Psoas muscle (tissue), 8 donors: ENCODE data around the gene CAMSAP1. TPM values are rescaled to one million over a fixed set of nuclear protein-coding genes. Genes with fewer than 3 reads are reported as not detected.
"Not testable (repeated sequence)": the region's sequence is repeated elsewhere in the genome, so short reads cannot be mapped to it uniquely, and the experiment has no call there.

ENCODE experiments used
- ATAC-seq, 4 donors: fragments of 200-7000 bp; cut with Tn5 transposase; one replicate each; pipeline ENCODE4 v1.9.1; 2020; ENCODE audit warnings: moderate library complexity in 3 of 4, mild to moderate bottlenecking in 2 of 4
- DNase-seq, 2 donors: peaks; one replicate each; pipeline ENCODE4 v3.0.0-alpha.2; 2020
- H3K27ac ChIP-seq: fragments of 200-600 bp; one replicate; pipeline ENCODE4 v1.8.0; 2022
- H3K27me3 ChIP-seq, 3 donors: fragments of 200-600 bp in 1 of 3; one replicate each; pipeline versions ENCODE4 v1.6.1 to v1.8.0; 2013 to 2022; ENCODE audit warnings: low read length in 2 of 3, mild to moderate bottlenecking in 2 of 3, moderate library complexity in 1 of 3; ENCODE audit not compliant: insufficient read depth in 3 of 3
- H3K36me3 ChIP-seq, 2 donors: fragments of 200-600 bp in 1 of 2; one replicate each; pipeline versions ENCODE4 v1.6.1 to v1.8.0; 2013 to 2022; ENCODE audit warnings: low read depth in 1 of 2, mild to moderate bottlenecking in 1 of 2, moderate library complexity in 1 of 2; ENCODE audit not compliant: insufficient read depth in 1 of 2
- H3K4me1 ChIP-seq: fragments of 200-600 bp; one replicate; pipeline ENCODE4 v1.8.0; 2022
- H3K4me3 ChIP-seq: fragments of 200-600 bp; one replicate; pipeline ENCODE4 v1.8.0; 2022; ENCODE audit warnings: mild to moderate bottlenecking
- H3K9me3 ChIP-seq: fragments of 200-600 bp; one replicate; pipeline ENCODE4 v1.8.0; 2022
- WGBS, 3 donors: extraction: QIAGEN DNeasy Blood & Tissue Kit; methylation state at CpG; one replicate each; pipeline versions ENCODE4 v1.1.6 to v1.1.7; 2013; 5-methylcytosine and 5-hydroxymethylcytosine counted together
- intact Hi-C, 2 donors: fragments of 100-400 bp; cut with DNase I; formaldehyde crosslinking; loops; one replicate each; pipeline versions ENCODE4 v1.11.0 to v1.14.2; 2022
- polyA plus RNA-seq, 3 donors: library from polyadenylated mRNA; stranded (reverse); fragments of 200-250 nt; gene quantifications; one replicate each; pipeline ENCODE4 v1.2.3, GENCODE V29; 2013
- total RNA-seq, 4 donors: library from RNA; stranded (reverse); fragmentation: NEBNext Ultra II Directional in 2 of 4; extraction: Animal tissue kit (Norgen Biotek cat#: 25700) in 2 of 4; gene quantifications; one replicate each; pipeline versions ENCODE4 v1.2.1 to v1.2.4, GENCODE V29; 2021 to 2023
- TF ChIP-seq, protein P1 (sequence below): fragments of 200-600 bp; IDR thresholded peaks from one replicate; pipeline ENCODE4 v1.8.0; 2022; ENCODE audit warnings: antibody characterized with exemption
- donor health status: healthy with polysubstance abuse.
- donor health status: DM: no; HTN: no; CAD: no; lungs with moderate emphysema.
- donor health status: Bipolar disorder and iron deficiency.
- donor health status: healthy.
- donor health status: DM: yes; HTN: yes; CAD: no.
- donor health status: DM: no; HTN: no; CAD: no.
- donor health status: DM: no; HTN: no; CAD: no.
- donor health status: DM: yes; HTN: yes; CAD: no.

The CAMSAP1 gene
- total and polyA plus RNA-seq, 7 donors: 21.3 to 51.5 (median 41.5) TPM

- intact Hi-C loops: no loop called here
- no peak for DNase-seq
- H3K4me3 ChIP-seq: peak overlapping the region; percentile 22
- H3K27me3 ChIP-seq: no peaks in the 10 kb centered on the region
- TF ChIP-seq, protein P1, sequence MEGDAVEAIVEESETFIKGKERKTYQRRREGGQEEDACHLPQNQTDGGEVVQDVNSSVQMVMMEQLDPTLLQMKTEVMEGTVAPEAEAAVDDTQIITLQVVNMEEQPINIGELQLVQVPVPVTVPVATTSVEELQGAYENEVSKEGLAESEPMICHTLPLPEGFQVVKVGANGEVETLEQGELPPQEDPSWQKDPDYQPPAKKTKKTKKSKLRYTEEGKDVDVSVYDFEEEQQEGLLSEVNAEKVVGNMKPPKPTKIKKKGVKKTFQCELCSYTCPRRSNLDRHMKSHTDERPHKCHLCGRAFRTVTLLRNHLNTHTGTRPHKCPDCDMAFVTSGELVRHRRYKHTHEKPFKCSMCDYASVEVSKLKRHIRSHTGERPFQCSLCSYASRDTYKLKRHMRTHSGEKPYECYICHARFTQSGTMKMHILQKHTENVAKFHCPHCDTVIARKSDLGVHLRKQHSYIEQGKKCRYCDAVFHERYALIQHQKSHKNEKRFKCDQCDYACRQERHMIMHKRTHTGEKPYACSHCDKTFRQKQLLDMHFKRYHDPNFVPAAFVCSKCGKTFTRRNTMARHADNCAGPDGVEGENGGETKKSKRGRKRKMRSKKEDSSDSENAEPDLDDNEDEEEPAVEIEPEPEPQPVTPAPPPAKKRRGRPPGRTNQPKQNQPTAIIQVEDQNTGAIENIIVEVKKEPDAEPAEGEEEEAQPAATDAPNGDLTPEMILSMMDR: no peak
- peak in 2 of 4 donors; percentile 5 to 7 for ATAC-seq
- 94 to 97% (median 96%) methylated on average over 18 of the region's 18 CpGs for WGBS, 3 donors
- H3K9me3 ChIP-seq: no peaks in the 10 kb centered on the region
- H3K36me3 ChIP-seq: peaks cover 6 to 84% of the 10 kb centered on the region in 2 donors
- peaks cover 60% of the 10 kb centered on the region for H3K4me1 ChIP-seq
- H3K27ac ChIP-seq: peak overlapping the region; percentile 93
These were observed 38.6 kb upstream of the CAMSAP1 start for GRCh38 chr9:135945969-135946368.

DNA sequence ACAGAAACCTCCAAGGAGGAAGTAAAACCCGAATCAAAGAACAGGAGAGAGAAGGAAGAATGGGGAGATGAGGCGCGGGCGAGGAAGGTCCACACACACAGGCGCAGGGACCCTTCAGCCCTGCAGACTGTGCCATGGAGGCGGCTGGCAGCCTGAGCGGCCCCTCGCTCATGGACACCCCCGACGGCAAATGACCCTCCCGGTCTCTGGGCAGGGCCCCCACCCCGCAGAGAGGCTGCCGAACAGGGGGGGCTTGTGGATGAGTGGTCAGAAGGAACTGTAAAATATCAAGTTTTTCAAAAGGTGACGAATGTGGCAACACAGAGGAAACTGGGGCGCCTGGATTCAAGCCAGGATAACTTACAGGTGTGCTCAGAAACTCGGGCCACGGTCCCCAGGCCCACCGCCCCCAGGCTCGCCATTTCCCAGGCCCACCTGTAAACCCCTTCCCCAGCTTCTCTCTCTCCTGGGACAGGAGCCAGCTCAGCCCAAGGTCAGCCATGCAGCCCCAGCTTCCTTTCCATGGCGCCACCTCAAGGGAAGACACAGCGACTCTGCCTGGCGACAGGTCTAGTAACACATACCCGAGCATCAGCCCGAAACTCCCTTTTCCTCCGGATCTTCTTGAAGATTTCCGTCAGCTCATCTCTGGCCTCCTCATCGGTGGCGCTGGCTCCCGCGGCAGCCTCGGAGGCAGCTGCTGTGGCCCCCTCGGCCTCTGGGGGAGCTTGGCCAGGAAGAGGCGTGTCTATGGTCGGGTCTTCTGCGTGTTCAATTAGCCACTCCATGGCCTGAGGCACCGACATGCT lies 37.3 kb upstream of the CAMSAP1 start:
- intact Hi-C loops: no loop called here
- peak overlapping the region; percentile 93 for H3K27ac ChIP-seq
- no peak for ATAC-seq
- no peak overlapping the region for H3K4me3 ChIP-seq
- H3K4me1 ChIP-seq: peaks cover 48% of the 10 kb centered on the region
- DNase-seq: no peak
- no peaks in the 10 kb centered on the region for H3K9me3 ChIP-seq
- TF ChIP-seq, protein P1: no peak
- no peaks in the 10 kb centered on the region for H3K27me3 ChIP-seq
- 83 to 91% (median 87%) methylated on average over 29 to 36 of the region's 36 CpGs for WGBS, 3 donors
- peaks cover 6 to 91% of the 10 kb centered on the region in 2 donors for H3K36me3 ChIP-seq

GRCh38 chr9:135943604-135944003 lies 36.3 kb upstream of the CAMSAP1 start:
- H3K9me3 ChIP-seq, H3K27me3 ChIP-seq, ATAC-seq, H3K4me3 ChIP-seq, DNase-seq, intact Hi-C loops: not testable (repeated sequence)
- peaks cover 6 to 97% of the 10 kb centered on the region in 2 donors for H3K36me3 ChIP-seq
- peaks cover 38% of the 10 kb centered on the region for H3K4me1 ChIP-seq
- peak overlapping the region; percentile 93 for H3K27ac ChIP-seq
- 96 to 98% (median 96%) methylated on average over 6 of the region's 6 CpGs for WGBS, 3 donors

GRCh38 chr9:135941288-135941995 lies 34.1 kb upstream of the CAMSAP1 start:
- H3K4me1 ChIP-seq: peaks cover 17% of the 10 kb centered on the region
- no peaks in the 10 kb centered on the region for H3K27me3 ChIP-seq
- H3K4me3 ChIP-seq: no peak overlapping the region
- intact Hi-C loops: no loop called here
- DNase-seq: peak in 1 of 2 donors; percentile 28
- peak overlapping the region; percentile 93 for H3K27ac ChIP-seq
- H3K9me3 ChIP-seq: no peaks in the 10 kb centered on the region
- peaks cover 9 to 97% of the 10 kb centered on the region in 2 donors for H3K36me3 ChIP-seq
- TF ChIP-seq, protein P1: no peak
- ATAC-seq: no peak
- WGBS, 3 donors: 49 to 60% (median 60%) methylated on average over 13 of the region's 13 CpGs
